Mesothelial cell of epicardium (in vitro differentiated cells): ENCODE measurements around the gene POM121C. TPM values are rescaled to one million over a fixed set of nuclear protein-coding genes. Genes with fewer than 3 reads are reported as not detected.
"Not testable (repeated sequence)": the region's sequence is repeated elsewhere in the genome, so short reads cannot be mapped to it uniquely, and the experiment has no call there.

Experiments used
- DNase-seq, 2 experiments: peaks; one replicate each; pipeline ENCODE4 v3.0.0; 2021; ENCODE audit warnings: low spot score in 2 of 2; ENCODE audit not compliant: unreplicated experiment in 2 of 2
- H3K27ac Mint-ChIP-seq: 2 replicates; pipeline ENCODE4 v1.8.0; 2021; ENCODE audit warnings: mixed read lengths
- H3K27me3 Mint-ChIP-seq: 2 replicates; pipeline ENCODE4 v1.8.0; 2021; ENCODE audit warnings: low read depth, mixed read lengths
- H3K36me3 Mint-ChIP-seq: 2 replicates; pipeline ENCODE4 v1.8.0; 2021; ENCODE audit warnings: mixed read lengths
- H3K4me1 Mint-ChIP-seq: 2 replicates; pipeline ENCODE4 v1.8.0; 2021; ENCODE audit warnings: mixed read lengths
- H3K4me3 Mint-ChIP-seq: 2 replicates; pipeline ENCODE4 v1.8.0; 2021; ENCODE audit warnings: mild to moderate bottlenecking, moderate library complexity, mixed read lengths
- H3K9me3 Mint-ChIP-seq: 2 replicates; pipeline ENCODE4 v1.8.0; 2021; ENCODE audit warnings: mixed read lengths
- total RNA-seq: library from RNA; stranded (reverse); gene quantifications from 3 replicates; pipeline ENCODE4 v1.2.1, GENCODE V29; 2021

POM121C gene
- total RNA-seq, 1 donor from 2014 or later = 90.1 TPM

- peaks cover 11% of the 10 kb centered on the region for H3K36me3 Mint-ChIP-seq
- not testable (repeated sequence) for H3K4me1 Mint-ChIP-seq, H3K4me3 Mint-ChIP-seq, H3K27ac Mint-ChIP-seq, DNase-seq, H3K9me3 Mint-ChIP-seq, H3K27me3 Mint-ChIP-seq
Observed at GRCh38 chr7:75421798-75422710, 64.0 kb downstream of the POM121C start.

GRCh38 chr7:75420152-75420551, 65.9 kb downstream of the POM121C start:
- not testable (repeated sequence) for H3K4me1 Mint-ChIP-seq, DNase-seq

GRCh38 chr7:75419693-75420092, 66.4 kb downstream of the POM121C start:
- not testable (repeated sequence) for H3K4me3 Mint-ChIP-seq, DNase-seq, H3K9me3 Mint-ChIP-seq, H3K27ac Mint-ChIP-seq, H3K4me1 Mint-ChIP-seq, H3K27me3 Mint-ChIP-seq
- H3K36me3 Mint-ChIP-seq = peaks cover 11% of the 10 kb centered on the region

More at GRCh38 chr7:75420152-75420551, 65.9 kb downstream of the POM121C start:
- peaks cover 11% of the 10 kb centered on the region for H3K36me3 Mint-ChIP-seq
- H3K9me3 Mint-ChIP-seq, H3K4me3 Mint-ChIP-seq, H3K27ac Mint-ChIP-seq, H3K27me3 Mint-ChIP-seq: not testable (repeated sequence)

GRCh38 chr7:75419210-75419609, 66.9 kb downstream of the POM121C start:
- not testable (repeated sequence) for DNase-seq, H3K9me3 Mint-ChIP-seq, H3K4me3 Mint-ChIP-seq, H3K27me3 Mint-ChIP-seq, H3K4me1 Mint-ChIP-seq, H3K27ac Mint-ChIP-seq, H3K36me3 Mint-ChIP-seq

- H3K4me3 Mint-ChIP-seq, H3K27me3 Mint-ChIP-seq, DNase-seq, H3K9me3 Mint-ChIP-seq, H3K36me3 Mint-ChIP-seq, H3K4me1 Mint-ChIP-seq, H3K27ac Mint-ChIP-seq: not testable (repeated sequence)
Observed at GRCh38 chr7:75418292-75418858, 67.7 kb downstream of the POM121C start.

GRCh38 chr7:75416787-75417186, 69.3 kb downstream of the POM121C start:
- not testable (repeated sequence) for H3K36me3 Mint-ChIP-seq, DNase-seq, H3K9me3 Mint-ChIP-seq, H3K27ac Mint-ChIP-seq, H3K4me3 Mint-ChIP-seq, H3K4me1 Mint-ChIP-seq, H3K27me3 Mint-ChIP-seq

GRCh38 chr7:75415829-75416373, 70.2 kb downstream of the POM121C start:
- not testable (repeated sequence) for H3K36me3 Mint-ChIP-seq, DNase-seq, H3K4me3 Mint-ChIP-seq, H3K27me3 Mint-ChIP-seq, H3K27ac Mint-ChIP-seq, H3K9me3 Mint-ChIP-seq, H3K4me1 Mint-ChIP-seq

GRCh38 chr7:75415428-75415817, 70.7 kb downstream of the POM121C start:
- not testable (repeated sequence) for DNase-seq, H3K9me3 Mint-ChIP-seq, H3K27me3 Mint-ChIP-seq, H3K27ac Mint-ChIP-seq, H3K4me3 Mint-ChIP-seq, H3K36me3 Mint-ChIP-seq, H3K4me1 Mint-ChIP-seq

GRCh38 chr7:75414708-75415427, 71.2 kb downstream of the POM121C start:
- H3K27ac Mint-ChIP-seq, H3K4me1 Mint-ChIP-seq, H3K27me3 Mint-ChIP-seq, H3K4me3 Mint-ChIP-seq, H3K9me3 Mint-ChIP-seq, H3K36me3 Mint-ChIP-seq, DNase-seq: not testable (repeated sequence)

- H3K27me3 Mint-ChIP-seq, H3K27ac Mint-ChIP-seq, H3K4me1 Mint-ChIP-seq, DNase-seq, H3K4me3 Mint-ChIP-seq, H3K9me3 Mint-ChIP-seq, H3K36me3 Mint-ChIP-seq: not testable (repeated sequence)
Observed at GRCh38 chr7:75414204-75414603, 71.9 kb downstream of the POM121C start.

GRCh38 chr7:75410823-75411173, 75.3 kb downstream of the POM121C start:
- not testable (repeated sequence) for H3K4me3 Mint-ChIP-seq, H3K4me1 Mint-ChIP-seq, H3K27ac Mint-ChIP-seq, H3K36me3 Mint-ChIP-seq, H3K27me3 Mint-ChIP-seq, H3K9me3 Mint-ChIP-seq, DNase-seq

- H3K27ac Mint-ChIP-seq, H3K9me3 Mint-ChIP-seq, H3K27me3 Mint-ChIP-seq, H3K4me1 Mint-ChIP-seq, H3K36me3 Mint-ChIP-seq: not testable (repeated sequence)
- peak in 1 of 2 experiments; percentile 26 for DNase-seq
- H3K4me3 Mint-ChIP-seq = peak overlapping the region; percentile 63
Observed at GRCh38 chr7:75409880-75410822, 75.9 kb downstream of the POM121C start.

- H3K27me3 Mint-ChIP-seq = not testable (repeated sequence)
Observed at GRCh38 chr7:75404663-75405062, 81.4 kb downstream of the POM121C start.

More at GRCh38 chr7:75404663-75405062, 81.4 kb downstream of the POM121C start:
- H3K27ac Mint-ChIP-seq, H3K4me3 Mint-ChIP-seq, H3K9me3 Mint-ChIP-seq, DNase-seq, H3K36me3 Mint-ChIP-seq, H3K4me1 Mint-ChIP-seq: not testable (repeated sequence)
